GM12865 (cell line): ENCODE data around the gene STMN3.
A peak's percentile ranks its signal among the peaks of the same experiment; 100 is the strongest.
"Not testable (repeated sequence)": the region's sequence is repeated elsewhere in the genome, so short reads cannot be mapped to it uniquely, and the experiment has no call there.

ENCODE experiments used
- DNase-seq: peaks from one replicate; pipeline ENCODE4 v3.0.0; 2010; ENCODE audit warnings: low read depth
- H3K4me3 ChIP-seq: 2 replicates; pipeline ENCODE4 v1.5.1; 2011; ENCODE audit warnings: mild to moderate bottlenecking, low read depth, low read length, control low read depth
- TF ChIP-seq, protein P1 (sequence below): IDR thresholded peaks from 2 replicates; pipeline ENCODE4 v1.5.1; 2011; ENCODE audit warnings: low read length, control low read depth, low read depth, inconsistent platforms; ENCODE audit not compliant: insufficient read depth; ENCODE audit errors: missing control alignments

The STMN3 gene

DNA sequence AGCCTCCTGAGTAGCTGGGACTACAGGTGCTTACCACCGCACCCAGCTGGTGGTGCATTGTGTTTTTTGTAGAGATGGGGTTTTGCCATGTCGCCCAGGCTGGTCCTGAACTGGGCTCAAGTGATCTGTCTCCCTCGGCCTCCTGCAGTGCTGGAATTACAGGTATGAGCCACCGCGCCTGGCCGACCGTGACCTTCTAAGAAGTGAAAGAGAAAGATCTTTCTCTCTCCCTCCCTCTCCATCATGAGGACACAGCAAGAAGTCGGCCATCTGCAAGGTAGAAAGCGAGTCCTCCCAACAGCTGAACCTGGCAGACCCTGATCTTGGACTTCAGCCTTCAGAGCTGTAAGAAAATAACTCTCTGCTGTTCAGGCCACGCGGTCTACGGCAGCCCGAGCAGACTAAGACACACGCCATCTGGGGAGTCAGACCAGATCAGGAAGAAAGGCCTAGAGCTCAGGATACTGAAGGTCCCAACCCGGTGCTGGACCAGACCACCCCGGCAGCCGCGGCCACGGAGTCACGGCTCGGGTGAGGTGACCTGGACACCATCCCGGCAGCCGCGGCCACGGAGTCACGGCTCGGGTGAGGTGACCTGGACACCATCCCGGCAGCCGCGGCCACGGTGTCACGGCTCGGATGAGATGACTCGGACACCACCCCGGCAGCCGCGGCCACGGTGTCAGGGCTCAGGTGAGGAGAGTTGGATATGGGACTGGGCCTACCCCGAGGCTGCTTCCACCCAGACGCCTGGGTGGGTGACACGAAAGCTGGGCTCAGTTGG is 35.9 kb downstream of the STMN3 start:
- TF ChIP-seq, protein P1, sequence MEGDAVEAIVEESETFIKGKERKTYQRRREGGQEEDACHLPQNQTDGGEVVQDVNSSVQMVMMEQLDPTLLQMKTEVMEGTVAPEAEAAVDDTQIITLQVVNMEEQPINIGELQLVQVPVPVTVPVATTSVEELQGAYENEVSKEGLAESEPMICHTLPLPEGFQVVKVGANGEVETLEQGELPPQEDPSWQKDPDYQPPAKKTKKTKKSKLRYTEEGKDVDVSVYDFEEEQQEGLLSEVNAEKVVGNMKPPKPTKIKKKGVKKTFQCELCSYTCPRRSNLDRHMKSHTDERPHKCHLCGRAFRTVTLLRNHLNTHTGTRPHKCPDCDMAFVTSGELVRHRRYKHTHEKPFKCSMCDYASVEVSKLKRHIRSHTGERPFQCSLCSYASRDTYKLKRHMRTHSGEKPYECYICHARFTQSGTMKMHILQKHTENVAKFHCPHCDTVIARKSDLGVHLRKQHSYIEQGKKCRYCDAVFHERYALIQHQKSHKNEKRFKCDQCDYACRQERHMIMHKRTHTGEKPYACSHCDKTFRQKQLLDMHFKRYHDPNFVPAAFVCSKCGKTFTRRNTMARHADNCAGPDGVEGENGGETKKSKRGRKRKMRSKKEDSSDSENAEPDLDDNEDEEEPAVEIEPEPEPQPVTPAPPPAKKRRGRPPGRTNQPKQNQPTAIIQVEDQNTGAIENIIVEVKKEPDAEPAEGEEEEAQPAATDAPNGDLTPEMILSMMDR: no peak
- H3K4me3 ChIP-seq: no peak overlapping the region
- DNase-seq: peak; percentile 63

GRCh38 chr20:63613863-63614594 is 39.2 kb downstream of the STMN3 start:
- DNase-seq: not testable (repeated sequence)

DNA sequence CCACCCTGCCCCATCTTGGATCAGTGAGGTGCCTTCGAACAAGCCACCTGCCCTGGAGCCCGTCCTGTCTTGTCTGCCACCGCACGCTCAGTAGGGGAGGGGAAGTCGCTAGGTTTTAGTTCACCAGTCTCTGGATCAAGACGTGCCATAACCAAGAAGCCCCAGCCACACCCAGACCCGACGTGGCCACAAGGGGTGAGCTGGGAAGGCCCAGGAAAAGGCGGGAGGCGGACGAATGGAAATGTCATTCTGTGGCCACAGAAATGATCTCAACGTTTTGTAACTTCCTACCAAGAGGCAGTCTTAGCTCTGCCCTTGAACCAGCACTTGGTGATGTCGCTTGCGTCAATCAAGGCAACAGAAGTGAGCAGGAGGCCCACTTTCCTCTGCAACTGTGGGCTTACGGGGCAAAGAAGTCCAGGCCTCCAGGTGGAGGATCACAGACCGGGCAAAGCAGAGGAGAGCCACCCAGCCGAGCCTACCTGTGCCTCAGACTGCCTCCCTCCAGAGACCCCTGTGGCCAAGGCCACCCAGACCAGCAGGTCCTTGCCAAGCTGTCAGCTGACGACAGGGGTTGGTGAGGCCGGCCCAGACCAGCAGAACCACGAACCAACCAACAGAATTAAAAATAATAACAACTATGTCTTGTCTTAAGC is 40.8 kb downstream of the STMN3 start:
- TF ChIP-seq, protein P1: no peak
- H3K4me3 ChIP-seq: no peak overlapping the region
- DNase-seq: no peak

More at GRCh38 chr20:63613863-63614594, 39.2 kb downstream of the STMN3 start:
- not testable (repeated sequence) for H3K4me3 ChIP-seq

DNA sequence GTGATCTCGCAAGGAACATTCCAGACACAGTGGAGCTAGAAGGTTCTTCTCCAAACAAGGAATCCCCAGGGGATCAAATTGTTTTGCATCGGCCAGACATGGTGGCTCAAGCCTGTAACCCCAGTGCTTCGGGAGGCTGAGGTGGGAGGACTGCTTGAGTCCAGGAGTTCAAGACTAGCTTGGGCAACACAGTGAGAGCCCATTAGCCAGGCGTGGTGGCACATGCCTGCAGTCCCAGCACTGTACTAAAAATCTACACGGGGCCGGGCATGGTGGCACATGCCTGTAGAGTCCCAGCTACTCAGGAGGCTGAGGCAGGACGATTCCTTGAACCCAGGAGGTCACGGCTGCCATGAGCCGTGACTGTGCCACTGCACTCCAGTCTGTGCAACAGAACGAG is 41.6 kb downstream of the STMN3 start:
- DNase-seq: no peak
- TF ChIP-seq, protein P1: no peak
- H3K4me3 ChIP-seq: no peak overlapping the region

DNA sequence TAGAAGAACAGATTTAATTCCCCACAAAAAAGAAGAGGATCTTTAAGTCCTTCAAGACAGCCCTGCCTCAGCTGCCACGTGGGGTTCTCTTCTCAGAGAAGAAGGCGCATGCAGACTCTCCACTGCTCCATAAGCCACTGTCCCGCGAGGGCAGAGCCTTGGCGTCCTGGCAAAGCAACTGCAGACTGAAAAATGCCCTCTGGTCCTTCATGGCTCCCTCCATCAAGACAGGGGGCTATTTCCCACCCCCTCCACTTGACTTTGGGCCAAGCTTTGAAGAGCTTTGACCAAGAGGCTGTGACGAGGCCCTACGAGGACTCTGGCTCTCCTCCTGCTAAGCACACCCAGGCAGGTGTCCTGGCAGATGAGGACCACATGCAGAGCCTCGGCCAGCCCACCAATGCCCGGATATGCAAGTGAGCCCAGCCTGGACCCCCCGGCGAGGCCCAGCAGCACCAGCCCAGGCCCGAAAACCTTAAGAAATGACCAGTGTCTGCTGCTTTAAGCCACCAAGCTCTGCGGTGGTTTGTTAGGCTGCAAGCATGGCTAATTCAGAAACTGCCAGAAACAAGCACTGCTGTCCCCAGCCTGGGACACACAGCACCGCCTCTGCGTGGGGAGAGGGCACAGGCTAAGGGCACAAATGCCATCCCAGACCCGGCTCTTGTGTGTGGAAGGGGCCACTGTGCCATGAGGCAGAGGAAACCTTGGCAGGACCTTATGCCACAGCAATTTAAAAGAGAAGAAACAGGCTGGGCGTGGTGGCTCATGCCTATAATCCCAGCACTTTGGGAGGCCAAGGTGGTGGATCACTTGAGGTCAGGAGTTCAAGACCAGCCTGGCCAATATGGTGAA is 42.4 kb downstream of the STMN3 start:
- no peak for DNase-seq
- no peak overlapping the region for H3K4me3 ChIP-seq
- TF ChIP-seq, protein P1: no peak

DNA sequence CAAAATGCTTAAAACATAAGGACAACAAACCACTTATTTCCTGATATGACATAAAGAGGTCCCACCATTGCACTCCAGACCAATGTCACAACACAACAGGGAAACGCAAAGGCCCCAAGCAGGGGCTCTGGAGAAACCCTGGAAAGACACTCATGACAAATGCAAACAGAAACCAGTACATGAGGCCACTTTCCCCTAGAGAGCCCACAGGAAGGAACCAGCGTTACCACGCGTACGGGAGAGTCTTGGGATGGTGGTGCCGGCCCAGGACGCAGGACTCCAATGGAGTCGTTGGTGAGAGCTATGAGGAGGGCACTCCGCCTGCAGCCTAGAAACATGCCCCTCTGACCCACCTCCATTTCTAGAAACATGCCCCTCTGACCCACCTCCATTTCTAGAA is 46.5 kb downstream of the STMN3 start:
- H3K4me3 ChIP-seq: no peak overlapping the region
- DNase-seq: no peak
- TF ChIP-seq, protein P1: no peak
